Osteoblast (primary cell): Measurements from ENCODE around the gene ABCG1. TPM values are rescaled to one million over a fixed set of nuclear protein-coding genes. Genes with fewer than 3 reads are reported as not detected.

Experiments used
- DNase-seq: peaks from one replicate; pipeline ENCODE4 v3.0.0; 2011; ENCODE audit warnings: low spot score, mixed read lengths; ENCODE audit not compliant: insufficient read length; ENCODE audit errors: missing footprints
- H2AFZ ChIP-seq: 2 replicates; pipeline ENCODE4 v1.6.0; 2011; ENCODE audit warnings: mild to moderate bottlenecking, low read length
- H3K27ac ChIP-seq: 2 replicates; pipeline ENCODE4 v1.5.1; 2011; ENCODE audit warnings: mild to moderate bottlenecking, low read depth, low read length, moderate library complexity
- H3K27me3 ChIP-seq: 2 replicates; pipeline ENCODE4 v1.6.0; 2012; ENCODE audit warnings: mild to moderate bottlenecking, control low read depth, inconsistent platforms, low read length, moderate library complexity; ENCODE audit not compliant: insufficient read depth
- H3K36me3 ChIP-seq: 2 replicates; pipeline ENCODE4 v1.5.1; 2011; ENCODE audit warnings: mild to moderate bottlenecking, low read length, control low read depth, moderate library complexity; ENCODE audit not compliant: insufficient read depth
- H3K4me1 ChIP-seq: 2 replicates; pipeline ENCODE4 v1.5.1; 2011; ENCODE audit warnings: mild to moderate bottlenecking, low read length, control low read depth, moderate library complexity; ENCODE audit not compliant: insufficient read depth
- H3K4me2 ChIP-seq: 2 replicates; pipeline ENCODE4 v1.6.0; 2011; ENCODE audit warnings: mild to moderate bottlenecking, low read length; ENCODE audit not compliant: insufficient read depth
- H3K4me3 ChIP-seq: fragments of 200-600 bp; sonication (generic); 3 replicates; pipeline ENCODE4 v1.5.1; 2012; ENCODE audit warnings: mild to moderate bottlenecking, low read length, inconsistent platforms; ENCODE audit not compliant: insufficient read depth
- H3K79me2 ChIP-seq: 2 replicates; pipeline ENCODE4 v1.6.0; 2012; ENCODE audit warnings: mild to moderate bottlenecking, low read length, control low read depth, inconsistent platforms; ENCODE audit not compliant: insufficient read depth
- H3K9me3 ChIP-seq: 2 replicates; pipeline ENCODE4 v1.5.1; 2011; ENCODE audit warnings: low read depth, low read length, control low read depth
- H4K20me1 ChIP-seq: 2 replicates; pipeline ENCODE4 v1.6.0; 2012; ENCODE audit warnings: mild to moderate bottlenecking, low read length, control low read depth; ENCODE audit not compliant: insufficient read depth
- total RNA-seq: library from RNA; depleted of rRNA; stranded (reverse); fragments of >200 nt; gene quantifications from 2 replicates; pipeline ENCODE4 v1.2.3, GENCODE V29; 2012
- TF ChIP-seq, protein P1 (sequence below): IDR thresholded peaks from 2 replicates; pipeline ENCODE4 v1.5.1; 2011; ENCODE audit warnings: mild to moderate bottlenecking, low read depth, low read length, moderate library complexity; ENCODE audit errors: extremely low read depth

The ABCG1 gene
- total RNA-seq, 1 donor, result 0.72 TPM

DNA sequence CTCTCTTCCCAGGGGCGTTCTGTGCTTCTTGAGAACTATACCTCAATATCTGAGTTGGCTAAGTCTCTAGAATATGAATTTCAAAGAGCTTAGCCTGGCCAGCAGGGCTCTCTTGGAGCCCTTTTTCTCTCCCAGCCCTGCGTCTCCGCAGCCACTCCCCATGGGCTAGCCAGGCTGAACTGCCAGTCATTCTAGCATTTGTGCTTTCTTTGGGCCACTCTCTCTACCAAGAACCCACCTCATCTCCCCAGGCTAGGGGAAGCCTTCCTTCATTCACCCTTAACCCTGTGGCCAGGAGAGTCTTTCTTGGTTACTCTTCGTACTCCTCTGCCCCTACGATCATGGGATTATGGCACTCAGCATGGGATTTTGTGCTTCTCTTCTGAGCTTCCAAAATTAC, 18.2 kb downstream of the ABCG1 start:
- no peak overlapping the region for H3K27ac ChIP-seq
- H3K4me3 ChIP-seq, result no peak overlapping the region
- no peaks in the 10 kb centered on the region for H3K79me2 ChIP-seq
- no peaks in the 10 kb centered on the region for H4K20me1 ChIP-seq
- TF ChIP-seq, protein P1, sequence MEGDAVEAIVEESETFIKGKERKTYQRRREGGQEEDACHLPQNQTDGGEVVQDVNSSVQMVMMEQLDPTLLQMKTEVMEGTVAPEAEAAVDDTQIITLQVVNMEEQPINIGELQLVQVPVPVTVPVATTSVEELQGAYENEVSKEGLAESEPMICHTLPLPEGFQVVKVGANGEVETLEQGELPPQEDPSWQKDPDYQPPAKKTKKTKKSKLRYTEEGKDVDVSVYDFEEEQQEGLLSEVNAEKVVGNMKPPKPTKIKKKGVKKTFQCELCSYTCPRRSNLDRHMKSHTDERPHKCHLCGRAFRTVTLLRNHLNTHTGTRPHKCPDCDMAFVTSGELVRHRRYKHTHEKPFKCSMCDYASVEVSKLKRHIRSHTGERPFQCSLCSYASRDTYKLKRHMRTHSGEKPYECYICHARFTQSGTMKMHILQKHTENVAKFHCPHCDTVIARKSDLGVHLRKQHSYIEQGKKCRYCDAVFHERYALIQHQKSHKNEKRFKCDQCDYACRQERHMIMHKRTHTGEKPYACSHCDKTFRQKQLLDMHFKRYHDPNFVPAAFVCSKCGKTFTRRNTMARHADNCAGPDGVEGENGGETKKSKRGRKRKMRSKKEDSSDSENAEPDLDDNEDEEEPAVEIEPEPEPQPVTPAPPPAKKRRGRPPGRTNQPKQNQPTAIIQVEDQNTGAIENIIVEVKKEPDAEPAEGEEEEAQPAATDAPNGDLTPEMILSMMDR, result no peak
- peak; percentile 54 for DNase-seq
- no peaks in the 10 kb centered on the region for H3K9me3 ChIP-seq
- peaks cover 34% of the 10 kb centered on the region for H3K27me3 ChIP-seq
- no peaks in the 10 kb centered on the region for H3K36me3 ChIP-seq
- H2AFZ ChIP-seq, result no peak overlapping the region
- H3K4me2 ChIP-seq, result no peak overlapping the region
- H3K4me1 ChIP-seq, result no peaks in the 10 kb centered on the region

DNA sequence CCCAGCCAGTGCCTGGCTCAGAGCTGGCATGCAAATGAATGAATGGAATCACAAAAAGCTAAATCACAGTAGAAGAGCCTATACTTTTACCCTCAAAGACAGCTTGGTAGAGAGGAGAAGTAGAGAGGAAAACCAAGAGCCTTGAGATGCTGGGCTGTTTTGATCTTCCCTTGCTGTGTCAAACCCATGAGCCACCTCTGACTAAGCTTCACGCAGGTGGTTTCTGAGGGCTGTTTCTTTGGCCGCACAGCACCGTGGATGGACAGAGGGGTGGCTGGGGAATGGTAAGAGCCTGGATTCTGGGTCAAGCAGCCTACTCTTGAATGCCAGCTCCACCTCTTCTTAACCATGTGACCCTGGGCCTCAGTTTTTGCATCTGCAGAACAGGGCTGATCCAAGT, 18.6 kb downstream of the ABCG1 start:
- H3K9me3 ChIP-seq, result no peaks in the 10 kb centered on the region
- peaks cover 34% of the 10 kb centered on the region for H3K27me3 ChIP-seq

DNA sequence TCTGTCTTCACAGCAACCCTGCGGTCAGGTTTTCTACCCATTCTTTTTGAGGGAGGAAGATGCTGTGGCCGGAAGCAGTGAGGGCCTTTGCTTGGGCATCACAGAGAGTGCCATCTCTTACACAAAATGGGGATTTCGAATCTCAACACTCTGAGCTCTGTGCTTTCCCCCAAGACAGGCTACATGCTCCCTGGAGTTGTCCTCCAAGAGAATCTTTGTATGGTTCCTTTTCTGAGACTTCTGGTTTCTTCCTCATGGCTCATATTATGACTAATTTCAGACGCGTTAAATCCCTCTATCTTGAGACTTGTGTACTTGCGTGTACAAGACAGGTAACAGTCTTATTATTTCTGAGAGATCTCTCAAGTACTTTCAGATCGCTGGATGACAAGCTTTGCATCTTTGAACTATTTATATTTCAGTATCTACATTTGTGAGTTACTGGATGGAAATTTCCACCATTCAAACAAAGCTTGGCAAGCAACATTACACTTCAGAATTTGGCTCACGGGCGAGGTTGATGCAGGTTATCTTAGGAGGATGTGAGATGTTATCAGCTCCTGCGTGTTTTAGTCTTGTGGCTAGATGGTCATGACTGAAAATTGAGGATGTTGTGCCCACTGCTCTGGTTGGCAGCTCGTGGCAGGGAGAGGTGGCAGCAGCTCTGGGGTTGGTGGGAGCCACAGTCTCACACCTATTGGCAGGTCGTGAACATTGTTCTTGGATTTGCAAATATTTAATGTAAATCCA, 19.4 kb downstream of the ABCG1 start:
- no peaks in the 10 kb centered on the region for H3K9me3 ChIP-seq
- no peaks in the 10 kb centered on the region for H3K36me3 ChIP-seq
- H3K4me3 ChIP-seq, result no peak overlapping the region
- H3K4me1 ChIP-seq, result no peaks in the 10 kb centered on the region
- DNase-seq, result no peak
- no peaks in the 10 kb centered on the region for H3K79me2 ChIP-seq
- H4K20me1 ChIP-seq, result no peaks in the 10 kb centered on the region
- H3K4me2 ChIP-seq, result no peak overlapping the region
- TF ChIP-seq, protein P1, result no peak
- H3K27ac ChIP-seq, result no peak overlapping the region
- peaks cover 29% of the 10 kb centered on the region for H3K27me3 ChIP-seq
- H2AFZ ChIP-seq, result no peak overlapping the region

More for the DNA sequence above, 18.6 kb downstream of the ABCG1 start:
- Histone ChIP-seq H4K20me1 (no peaks in the 10 kb centered on the region), H3K4me2 (no peak overlapping the region), H3K4me1 (no peaks in the 10 kb centered on the region), H3K79me2 (no peaks in the 10 kb centered on the region), H3K36me3 (no peaks in the 10 kb centered on the region), H3K27ac (no peak overlapping the region), H2AFZ (no peak overlapping the region), H3K4me3 (no peak overlapping the region)
- TF ChIP-seq, protein P1, result no peak
- DNase-seq, result peak; percentile 67

DNA sequence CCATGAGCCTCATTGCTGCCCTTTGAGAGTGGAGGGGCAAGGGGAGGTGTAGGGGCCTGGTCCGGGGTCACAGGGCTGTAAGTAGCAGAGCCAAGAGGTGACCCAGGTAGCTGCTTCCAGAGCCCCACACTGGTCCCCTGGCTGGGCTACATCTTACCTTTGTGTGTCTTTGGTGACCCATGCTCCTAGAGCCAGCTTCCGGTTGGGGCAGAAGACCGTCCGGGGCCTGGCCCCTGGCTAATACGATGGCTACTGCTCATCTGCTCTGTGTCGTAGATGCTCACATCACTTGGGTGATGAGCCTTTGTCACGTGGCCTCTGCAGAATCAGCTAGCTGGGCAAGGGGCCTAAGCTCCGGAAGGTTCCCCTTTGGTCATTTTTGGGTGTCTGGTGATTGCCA, 20.6 kb downstream of the ABCG1 start:
- Histone ChIP-seq H3K4me3 (no peak overlapping the region), H3K4me1 (no peaks in the 10 kb centered on the region), H3K4me2 (no peak overlapping the region), H3K79me2 (no peaks in the 10 kb centered on the region), H3K27me3 (peaks cover 17% of the 10 kb centered on the region), H3K27ac (no peak overlapping the region), H3K9me3 (no peaks in the 10 kb centered on the region), H4K20me1 (no peaks in the 10 kb centered on the region), H3K36me3 (no peaks in the 10 kb centered on the region), H2AFZ (no peak overlapping the region)
- DNase-seq, result no peak
- TF ChIP-seq, protein P1, result no peak
